Vagina (tissue), 2 donors: Measurements from ENCODE around the gene SLC36A4. TPM values are rescaled to one million over a fixed set of nuclear protein-coding genes. Genes with fewer than 3 reads are reported as not detected.

ENCODE experiments used
- DNase-seq, 2 donors: peaks; one replicate each; pipeline ENCODE4 v3.0.0-alpha.2; 2017; ENCODE audit errors: extremely low spot score in 2 of 2
- H3K27ac ChIP-seq: fragments of 200-600 bp; sonication (generic); one replicate; pipeline ENCODE4 v1.5.1; 2019
- H3K27me3 ChIP-seq: fragments of 200-600 bp; sonication (generic); one replicate; pipeline ENCODE4 v1.5.1; 2019
- H3K36me3 ChIP-seq, 2 donors: fragments of 200-600 bp; sonication (generic); one replicate each; pipeline ENCODE4 v1.5.1; 2017 to 2019
- H3K4me1 ChIP-seq: fragments of 200-600 bp; sonication (generic); one replicate; pipeline ENCODE4 v1.5.1; 2019
- H3K4me3 ChIP-seq, 2 donors: fragments of 200-600 bp; sonication (generic); 1 replicate in 1 of 2; 2 replicates in 1 of 2; pipeline ENCODE4 v1.5.1; 2016 to 2019
- H3K9me3 ChIP-seq: fragments of 200-600 bp; sonication (generic); one replicate; pipeline ENCODE4 v1.5.1; 2019
- CTCF ChIP-seq, 3 experiments: fragments of 450-650 bp in 2 of 3; fragments of 200-600 bp in 1 of 3; sonication (generic) in 1 of 3; IDR thresholded peaks; one replicate each; pipeline ENCODE4 v1.5.1; 2017 to 2019; ENCODE audit warnings: antibody characterized with exemption in 3 of 3, mild to moderate bottlenecking in 2 of 3, moderate library complexity in 2 of 3
- POLR2A ChIP-seq, 2 donors: fragments of 450-650 bp; IDR thresholded peaks; one replicate each; pipeline ENCODE4 v1.6.1; 2017; ENCODE audit warnings: antibody characterized with exemption in 2 of 2, mild to moderate bottlenecking in 2 of 2, moderate library complexity in 2 of 2
- POLR2AphosphoS5 ChIP-seq, 2 donors: sonication (generic); formaldehyde crosslinking; IDR thresholded peaks; one replicate each; pipeline ENCODE4 v1.9.0; 2017; ENCODE audit warnings: antibody characterized with exemption in 2 of 2, mild to moderate bottlenecking in 2 of 2, low read depth in 1 of 2; ENCODE audit not compliant: insufficient read depth in 1 of 2
- intact Hi-C: fragments of 100-400 bp; cut with DNase I; formaldehyde crosslinking; loops from one replicate; pipeline ENCODE4 v1.15.1; 2023
- total RNA-seq: library from RNA; depleted of rRNA; stranded (reverse); fragments of >200 nt; gene quantifications from one replicate; pipeline ENCODE4 v1.2.3, GENCODE V29; 2016

The SLC36A4 gene
- total RNA-seq, 1 donor from 2014 or later: 16.7 TPM

DNA sequence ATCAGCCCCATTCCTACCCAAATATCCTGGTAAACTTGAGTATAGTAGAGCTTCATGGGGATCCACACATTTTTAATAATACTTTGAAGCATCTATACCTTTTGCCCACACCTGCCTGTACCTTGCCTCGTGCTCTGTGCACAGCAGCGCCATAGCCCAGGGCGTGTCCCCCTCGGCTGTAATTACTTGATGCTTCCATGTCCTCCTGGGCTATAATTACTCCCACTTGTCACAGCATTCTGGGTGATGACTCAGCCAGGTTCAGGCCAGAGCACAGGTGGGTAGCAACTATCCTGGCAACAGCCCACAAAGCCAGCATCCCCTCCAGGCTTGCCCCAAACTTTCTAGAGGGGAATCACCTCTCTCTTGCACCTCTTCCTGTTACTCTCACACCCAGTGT, 23.7 kb upstream of the SLC36A4 start:
- H3K4me3 ChIP-seq: no peak overlapping the region
- no peak overlapping the region for H3K27ac ChIP-seq
- DNase-seq: no peak
- no peaks in the 10 kb centered on the region for H3K36me3 ChIP-seq
- intact Hi-C loops: no loop called here
- no peak for TF ChIP-seq POLR2A (IDR thresholded peaks at IDR 0.05)
- no peak for TF ChIP-seq POLR2AphosphoS5 (IDR thresholded peaks at IDR 0.05; ENCODE audit: insufficient read depth in 1 of 2, low read depth in 1 of 2)
- TF ChIP-seq CTCF (IDR thresholded peaks at IDR 0.05): no peak
- H3K27me3 ChIP-seq: no peaks in the 10 kb centered on the region
- H3K9me3 ChIP-seq: no peaks in the 10 kb centered on the region
- H3K4me1 ChIP-seq: no peaks in the 10 kb centered on the region

DNA sequence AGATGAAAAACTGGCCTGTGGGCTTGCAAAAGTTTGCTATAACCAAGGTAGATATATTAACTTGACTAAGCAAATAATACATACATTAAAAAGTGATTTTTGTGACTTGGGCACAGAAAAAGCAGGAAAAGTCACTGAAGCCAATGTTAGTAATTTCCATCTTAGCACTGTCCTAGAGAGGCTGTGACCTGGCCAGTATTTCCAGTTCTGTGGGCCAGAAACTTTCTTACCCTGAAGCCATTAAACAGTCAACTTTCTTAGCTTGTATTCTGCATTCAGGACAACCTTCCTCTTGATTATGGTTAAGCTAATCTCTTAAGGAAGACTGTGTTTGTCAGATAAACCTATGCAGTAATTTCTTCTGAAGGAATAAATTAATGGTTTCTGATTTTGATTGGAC, 22.3 kb upstream of the SLC36A4 start:
- no peak for TF ChIP-seq POLR2A (IDR thresholded peaks at IDR 0.05)
- no peak for TF ChIP-seq POLR2AphosphoS5 (IDR thresholded peaks at IDR 0.05; ENCODE audit: insufficient read depth in 1 of 2, low read depth in 1 of 2)
- TF ChIP-seq CTCF (IDR thresholded peaks at IDR 0.05): no peak
- Histone ChIP-seq H3K9me3 (no peaks in the 10 kb centered on the region), H3K27ac (no peak overlapping the region), H3K36me3 (no peaks in the 10 kb centered on the region), H3K4me1 (no peaks in the 10 kb centered on the region), H3K4me3 (no peak overlapping the region), H3K27me3 (no peaks in the 10 kb centered on the region)
- no peak for DNase-seq
- intact Hi-C loops: no loop called here

DNA sequence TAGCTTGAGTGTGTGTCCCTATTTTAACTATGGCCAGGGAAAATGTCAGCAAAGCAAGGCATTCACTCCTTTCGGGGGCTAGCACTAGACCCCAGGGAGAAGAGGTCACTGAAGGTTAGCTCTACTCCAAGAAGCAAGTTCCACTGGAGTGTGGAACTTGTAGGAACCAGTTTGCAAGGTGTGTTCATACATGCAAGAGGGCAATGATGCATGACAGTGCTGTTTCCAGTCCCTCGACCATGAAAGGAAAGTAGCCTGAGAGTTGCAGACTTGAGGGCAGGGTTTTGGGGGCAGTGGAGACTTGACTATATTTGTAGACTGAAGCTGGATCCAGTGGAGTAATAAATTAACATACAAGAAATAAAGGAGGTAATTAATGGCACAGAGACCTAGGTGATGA, 21.6 kb upstream of the SLC36A4 start:
- no peak overlapping the region for H3K27ac ChIP-seq
- no peaks in the 10 kb centered on the region for H3K4me1 ChIP-seq
- no peak overlapping the region for H3K4me3 ChIP-seq
- TF ChIP-seq POLR2AphosphoS5 (IDR thresholded peaks at IDR 0.05; ENCODE audit: insufficient read depth in 1 of 2, low read depth in 1 of 2): no peak
- TF ChIP-seq POLR2A (IDR thresholded peaks at IDR 0.05): no peak
- TF ChIP-seq CTCF (IDR thresholded peaks at IDR 0.05): no peak
- no peaks in the 10 kb centered on the region for H3K9me3 ChIP-seq
- intact Hi-C loops: no loop called here
- no peaks in the 10 kb centered on the region for H3K36me3 ChIP-seq
- H3K27me3 ChIP-seq: no peaks in the 10 kb centered on the region
- DNase-seq: no peak

GRCh38 chr11:93216511-93217101, 18.8 kb upstream of the SLC36A4 start:
- no peaks in the 10 kb centered on the region for H3K36me3 ChIP-seq
- H3K9me3 ChIP-seq: no peaks in the 10 kb centered on the region
- H3K27ac ChIP-seq: no peak overlapping the region
- TF ChIP-seq CTCF (IDR thresholded peaks at IDR 0.05): no peak
- TF ChIP-seq POLR2A (IDR thresholded peaks at IDR 0.05): no peak
- TF ChIP-seq POLR2AphosphoS5 (IDR thresholded peaks at IDR 0.05; ENCODE audit: insufficient read depth in 1 of 2, low read depth in 1 of 2): no peak
- no peak overlapping the region for H3K4me3 ChIP-seq
- no peaks in the 10 kb centered on the region for H3K27me3 ChIP-seq
- no peaks in the 10 kb centered on the region for H3K4me1 ChIP-seq
- intact Hi-C loops: no loop called here
- DNase-seq: no peak

- DNase-seq: no peak
- Histone ChIP-seq H3K4me3 (no peak overlapping the region), H3K27ac (no peak overlapping the region), H3K4me1 (no peaks in the 10 kb centered on the region), H3K27me3 (no peaks in the 10 kb centered on the region), H3K9me3 (peaks cover 4% of the 10 kb centered on the region), H3K36me3 (no peaks in the 10 kb centered on the region)
- TF ChIP-seq POLR2A (IDR thresholded peaks at IDR 0.05) (no peak), CTCF (IDR thresholded peaks at IDR 0.05) (no peak), POLR2AphosphoS5 (IDR thresholded peaks at IDR 0.05; ENCODE audit: insufficient read depth in 1 of 2, low read depth in 1 of 2) (no peak)
- intact Hi-C loops: no loop called here
Observed at GRCh38 chr11:93213622-93214021, 15.8 kb upstream of the SLC36A4 start.
